Pons (tissue), 1 donor: ENCODE measurements around the gene MRPL51.
"Not testable (repeated sequence)": the region's sequence is repeated elsewhere in the genome, so short reads cannot be mapped to it uniquely, and the experiment has no call there.

Experiments used
- DNase-seq: peaks from one replicate; pipeline ENCODE4 v3.0.0-alpha.2; 2016; ENCODE audit warnings: low spot score

MRPL51 gene

GRCh38 chr12:6488240-6488639, 4.8 kb downstream of the MRPL51 start:
- DNase-seq: no peak

- no peak for DNase-seq
Observed at GRCh38 chr12:6478416-6478815, 14.6 kb downstream of the MRPL51 start.

GRCh38 chr12:6477601-6478377, 15.3 kb downstream of the MRPL51 start:
- DNase-seq: not testable (repeated sequence)

GRCh38 chr12:6476489-6476888, 16.6 kb downstream of the MRPL51 start:
- DNase-seq: no peak

- not testable (repeated sequence) for DNase-seq
Observed at GRCh38 chr12:6475233-6475975, 17.7 kb downstream of the MRPL51 start.

GRCh38 chr12:6472491-6472890, 20.6 kb downstream of the MRPL51 start:
- no peak for DNase-seq

GRCh38 chr12:6471989-6472360, 21.1 kb downstream of the MRPL51 start:
- DNase-seq: no peak

GRCh38 chr12:6470375-6471163, 22.5 kb downstream of the MRPL51 start, which contains the start of gene VAMP1:
Gene VAMP1 (minus strand): TSS chr12:6470677. CDS start chr12:6470531, 146 bp downstream.
- peak; percentile 99 for DNase-seq

GRCh38 chr12:6469609-6470374, 23.3 kb downstream of the MRPL51 start:
- DNase-seq: no peak

- DNase-seq: no peak
Observed at GRCh38 chr12:6469092-6469491, 24.0 kb downstream of the MRPL51 start.

- DNase-seq: no peak
Observed at GRCh38 chr12:6468283-6468575, 24.8 kb downstream of the MRPL51 start.

- DNase-seq: not testable (repeated sequence)
Observed at GRCh38 chr12:6467571-6468282, 25.3 kb downstream of the MRPL51 start.

- DNase-seq: not testable (repeated sequence)
Observed at GRCh38 chr12:6466751-6467150, 26.3 kb downstream of the MRPL51 start.

- no peak for DNase-seq
Observed at GRCh38 chr12:6466184-6466573, 26.9 kb downstream of the MRPL51 start.

GRCh38 chr12:6465467-6466183, 27.4 kb downstream of the MRPL51 start:
- peak; percentile 85 for DNase-seq

- DNase-seq: no peak
Observed at GRCh38 chr12:6464531-6464930, 28.5 kb downstream of the MRPL51 start.

- DNase-seq: no peak
Observed at GRCh38 chr12:6463858-6464257, 29.2 kb downstream of the MRPL51 start.

- no peak for DNase-seq
Observed at GRCh38 chr12:6463216-6463615, 29.8 kb downstream of the MRPL51 start.

GRCh38 chr12:6462234-6462995, 30.6 kb downstream of the MRPL51 start:
- no peak for DNase-seq
